Right ventricle myocardium superior (tissue), 1 donor: Measurements from ENCODE around the gene RPL13A. TPM values are rescaled to one million over a fixed set of nuclear protein-coding genes. Genes with fewer than 3 reads are reported as not detected.

ENCODE experiments used
- ATAC-seq: fragments of 200-7000 bp; cut with Tn5 transposase; one replicate; pipeline ENCODE4 v1.9.1; 2020; ENCODE audit warnings: mild to moderate bottlenecking; ENCODE audit not compliant: poor library complexity
- DNase-seq: peaks from one replicate; pipeline ENCODE4 v3.0.0-alpha.2; 2020
- intact Hi-C: fragments of 100-400 bp; cut with DNase I; formaldehyde crosslinking; loops from one replicate; pipeline ENCODE4 v1.11.2; 2022
- total RNA-seq: library from RNA; stranded (reverse); fragmentation: NEBNext Ultra II Directional; extraction: Animal tissue kit (Norgen Biotek cat#: 25700); gene quantifications from one replicate; pipeline ENCODE4 v1.2.1, GENCODE V29; 2021
- donor health status: DM: no; HTN: yes; CAD: no; lungs with severe emphysema.

RPL13A gene
- total RNA-seq, 1 donor from 2014 or later, result 1,304 TPM

GRCh38 chr19:49474542-49474924 lies 12.9 kb upstream of the RPL13A start:
- intact Hi-C loops, result no loop called here
- ATAC-seq, result no peak

DNA sequence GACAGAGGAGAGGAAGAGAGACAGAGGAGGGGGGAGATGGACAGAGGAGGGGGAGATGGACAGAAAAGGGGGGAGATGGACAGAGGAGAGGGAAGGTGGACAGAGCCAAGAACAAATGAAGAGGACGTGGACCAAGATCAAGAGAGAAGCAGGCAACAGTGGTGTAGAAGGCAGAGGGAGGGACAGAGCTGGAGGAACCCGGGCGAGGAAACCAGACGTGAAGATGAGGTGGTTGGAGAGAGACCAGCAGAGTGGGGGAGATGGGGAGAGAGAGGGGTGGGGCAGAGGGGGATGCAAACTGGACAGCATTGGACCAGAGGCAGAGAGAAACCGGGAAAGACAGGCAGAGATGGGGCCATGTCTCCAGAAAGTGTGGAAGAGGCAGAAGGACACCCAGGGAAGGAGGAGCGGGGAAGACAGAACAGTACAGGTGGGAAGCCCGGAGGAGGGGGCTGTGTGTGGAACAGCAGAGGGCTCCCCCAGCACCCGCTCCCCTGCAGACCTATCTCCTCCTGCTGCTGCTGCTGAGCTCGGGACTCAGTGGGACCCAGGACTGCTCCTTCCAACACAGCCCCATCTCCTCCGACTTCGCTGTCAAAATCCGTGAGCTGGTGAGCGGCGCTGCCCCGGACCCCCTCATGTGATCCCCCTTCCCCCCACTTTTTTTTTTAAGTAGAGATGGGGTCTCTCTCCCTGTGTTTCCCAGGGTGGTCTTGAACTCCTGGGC lies 12.1 kb upstream of the RPL13A start:
- intact Hi-C loops, result no loop called here

More at GRCh38 chr19:49474542-49474924, 12.9 kb upstream of the RPL13A start:
- DNase-seq, result no peak

DNA sequence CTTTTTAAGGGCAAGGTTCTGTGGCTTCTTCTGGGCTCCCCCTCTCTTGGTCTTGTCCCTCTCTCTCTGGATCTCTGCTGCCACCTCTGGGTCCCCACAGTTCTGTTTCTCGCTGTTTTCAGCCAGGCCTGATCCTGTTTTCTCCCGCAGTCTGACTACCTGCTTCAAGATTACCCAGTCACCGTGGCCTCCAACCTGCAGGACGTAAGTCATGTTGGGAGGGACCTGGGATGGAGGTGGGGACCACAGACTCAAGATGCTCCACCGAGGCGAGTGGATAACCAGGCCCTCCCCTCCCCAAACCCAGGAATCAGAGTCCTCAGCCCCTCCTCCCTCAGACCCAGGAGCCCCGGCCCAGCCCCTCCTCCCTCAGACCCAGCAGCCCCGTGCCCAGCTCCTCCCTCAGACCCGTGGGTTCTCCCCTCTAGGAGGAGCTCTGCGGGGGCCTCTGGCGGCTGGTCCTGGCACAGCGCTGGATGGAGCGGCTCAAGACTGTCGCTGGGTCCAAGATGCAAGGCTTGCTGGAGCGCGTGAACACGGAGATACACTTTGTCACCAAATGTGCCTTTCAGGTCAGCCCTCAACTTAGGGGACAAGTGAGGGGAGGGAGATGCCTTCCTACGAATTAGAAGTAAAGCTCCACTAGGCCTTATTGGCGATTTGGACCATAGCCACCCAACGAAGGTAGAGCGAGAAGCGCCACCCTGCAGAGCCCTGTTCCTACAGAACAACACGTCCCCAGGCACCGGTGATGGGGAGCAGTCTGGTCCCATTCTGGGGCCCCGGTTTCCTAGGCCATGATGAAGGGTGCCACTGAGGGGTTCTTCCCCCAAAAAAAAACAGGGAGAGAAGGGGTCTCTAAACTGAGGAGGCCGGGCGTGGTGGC lies 11.2 kb upstream of the RPL13A start:
- DNase-seq (no peak), ATAC-seq (no peak)
- intact Hi-C loops, result no loop called here

More for the DNA sequence above, 12.1 kb upstream of the RPL13A start:
- DNase-seq (no peak), ATAC-seq (no peak)

GRCh38 chr19:49479975-49480628 lies 7.3 kb upstream of the RPL13A start:
- DNase-seq (no peak), ATAC-seq (no peak)
- intact Hi-C loops, result no loop called here

DNA sequence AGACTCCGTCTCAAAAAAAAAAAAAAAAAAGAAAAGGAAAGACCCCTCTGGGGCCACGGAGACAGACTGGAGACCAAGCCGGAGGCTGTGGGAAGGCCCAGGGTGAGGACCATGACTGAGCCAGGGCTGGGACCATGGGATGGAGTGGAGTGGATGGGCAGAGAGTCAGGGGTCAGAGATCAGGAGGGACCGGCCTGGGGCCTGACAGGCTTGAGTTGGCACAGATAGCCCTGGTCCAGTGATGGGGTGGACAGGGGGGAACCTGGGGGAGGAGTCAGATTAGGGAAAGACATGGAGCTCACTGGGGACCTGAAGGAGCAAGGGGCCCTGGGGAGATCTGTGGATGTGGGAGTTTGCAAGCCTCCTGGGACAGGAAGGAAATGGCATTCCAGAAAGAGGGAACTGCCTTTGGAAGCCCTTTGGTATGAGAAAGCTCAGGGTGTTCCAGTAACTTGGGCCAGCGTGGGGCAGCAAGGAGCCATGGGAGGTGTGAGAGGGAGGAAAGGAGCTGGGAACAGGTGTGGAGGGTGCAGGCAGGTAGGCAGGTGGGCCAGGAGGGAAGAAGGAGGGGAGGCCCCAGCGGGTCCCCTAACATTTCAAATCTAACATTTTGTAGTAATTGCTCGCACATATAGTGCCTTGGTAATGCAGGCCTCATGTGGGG lies 6.3 kb upstream of the RPL13A start:
- intact Hi-C loops, result no loop called here
- DNase-seq, result no peak
- ATAC-seq, result no peak

- DNase-seq (no peak), ATAC-seq (no peak)
- intact Hi-C loops, result no loop called here
Observed at GRCh38 chr19:49486232-49486631, 1.2 kb upstream of the RPL13A start.

DNA sequence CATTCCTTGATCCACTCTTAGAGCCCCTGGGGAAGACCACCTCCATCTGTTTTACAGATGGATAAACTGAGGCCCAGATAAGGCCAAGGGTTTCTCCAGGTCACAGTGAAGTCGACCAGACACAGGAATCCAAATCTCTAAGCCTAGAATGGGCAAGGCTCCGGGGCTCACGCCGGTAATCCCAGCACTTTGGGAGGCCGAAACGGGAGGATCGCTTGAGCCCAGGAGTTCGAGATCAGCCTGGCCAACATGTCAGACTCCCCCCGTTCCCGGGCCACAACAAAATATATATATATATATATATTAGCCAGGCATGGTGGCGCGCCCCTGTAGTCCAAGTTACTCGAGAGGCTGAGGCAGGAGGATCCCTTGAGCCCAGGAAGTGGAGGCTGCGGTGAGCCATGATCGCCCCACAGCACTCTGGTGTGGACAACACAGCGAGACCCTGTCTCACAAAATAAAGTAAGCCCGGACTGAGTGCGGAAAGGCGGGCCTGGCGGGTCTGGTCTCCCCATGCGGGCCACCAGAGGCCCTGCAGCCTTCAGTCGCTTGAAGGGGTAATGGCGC lies 615 bp upstream of the RPL13A start:
- ATAC-seq (no peak), DNase-seq (no peak)
- intact Hi-C loops, result no loop called here

DNA sequence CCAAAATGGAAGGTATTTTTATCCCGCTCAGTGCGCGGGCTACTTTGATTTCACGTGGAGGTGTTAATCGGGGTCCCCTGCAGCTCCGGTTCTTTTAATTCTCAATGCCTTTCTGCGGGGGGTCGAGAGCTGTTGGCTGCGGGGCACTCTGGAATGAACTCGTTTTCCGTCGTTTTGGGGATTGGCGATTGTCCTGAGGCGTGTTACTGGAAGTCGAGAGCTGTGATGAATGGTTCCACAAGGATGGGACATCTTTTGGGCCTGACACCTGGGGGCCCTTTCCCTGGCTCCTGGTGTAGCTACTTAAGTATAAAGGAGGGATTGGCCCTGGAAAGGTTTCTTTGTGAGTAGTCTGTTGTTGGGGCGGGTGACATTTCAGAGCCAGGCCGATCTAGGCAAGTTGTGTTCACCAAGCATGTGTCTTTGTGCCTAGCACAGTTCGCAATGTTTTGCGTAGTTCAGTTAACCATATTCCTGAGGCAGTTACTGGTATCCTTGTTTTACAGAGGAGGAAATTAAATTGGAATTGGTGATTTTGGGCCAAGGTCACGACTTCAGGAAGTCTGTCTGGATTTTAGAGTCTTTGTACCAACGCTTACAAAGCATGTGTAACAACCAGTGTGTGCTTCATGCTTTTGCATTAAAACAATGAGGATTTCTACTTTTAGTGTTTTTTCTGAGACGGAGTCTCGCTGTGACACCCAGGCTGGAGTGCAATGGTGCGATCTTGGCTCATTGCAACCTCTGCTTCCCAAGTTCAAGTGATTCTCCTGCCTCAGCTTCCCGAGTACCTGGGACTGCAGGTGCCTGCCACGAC lies 846 bp downstream of the RPL13A start:
- intact Hi-C loops, result no loop called here
- ATAC-seq (no peak), DNase-seq (no peak)

- DNase-seq (no peak), ATAC-seq (no peak)
- intact Hi-C loops, result no loop called here
Observed at GRCh38 chr19:49488863-49489537, 1.6 kb downstream of the RPL13A start.

DNA sequence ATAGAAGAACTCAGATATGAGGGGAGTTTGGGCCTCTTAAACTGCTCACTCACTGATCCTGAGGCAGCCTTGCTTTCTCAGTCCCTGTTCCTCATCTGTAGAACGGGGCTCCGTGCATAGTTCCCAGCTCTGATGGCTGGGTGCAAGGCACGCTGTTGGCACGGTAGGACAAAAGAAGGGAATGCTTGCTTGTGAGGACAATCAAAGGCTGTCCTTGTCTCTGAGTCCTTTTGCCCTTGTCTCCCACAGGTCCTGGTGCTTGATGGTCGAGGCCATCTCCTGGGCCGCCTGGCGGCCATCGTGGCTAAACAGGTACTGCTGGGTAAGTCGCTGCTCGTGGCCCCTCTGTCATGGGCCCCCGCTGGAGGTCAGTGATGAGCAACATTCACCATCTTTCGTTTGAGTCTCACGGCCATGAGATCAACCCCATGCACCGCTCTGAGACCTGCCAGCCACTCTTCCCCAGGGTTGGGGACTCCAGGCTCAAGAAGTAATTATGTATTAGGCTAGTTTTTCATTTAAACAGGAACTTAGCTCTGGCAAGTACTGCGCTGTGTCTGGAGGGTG lies 2.3 kb downstream of the RPL13A start:
- ATAC-seq (no peak), DNase-seq (no peak)
- intact Hi-C loops, result no loop called here

DNA sequence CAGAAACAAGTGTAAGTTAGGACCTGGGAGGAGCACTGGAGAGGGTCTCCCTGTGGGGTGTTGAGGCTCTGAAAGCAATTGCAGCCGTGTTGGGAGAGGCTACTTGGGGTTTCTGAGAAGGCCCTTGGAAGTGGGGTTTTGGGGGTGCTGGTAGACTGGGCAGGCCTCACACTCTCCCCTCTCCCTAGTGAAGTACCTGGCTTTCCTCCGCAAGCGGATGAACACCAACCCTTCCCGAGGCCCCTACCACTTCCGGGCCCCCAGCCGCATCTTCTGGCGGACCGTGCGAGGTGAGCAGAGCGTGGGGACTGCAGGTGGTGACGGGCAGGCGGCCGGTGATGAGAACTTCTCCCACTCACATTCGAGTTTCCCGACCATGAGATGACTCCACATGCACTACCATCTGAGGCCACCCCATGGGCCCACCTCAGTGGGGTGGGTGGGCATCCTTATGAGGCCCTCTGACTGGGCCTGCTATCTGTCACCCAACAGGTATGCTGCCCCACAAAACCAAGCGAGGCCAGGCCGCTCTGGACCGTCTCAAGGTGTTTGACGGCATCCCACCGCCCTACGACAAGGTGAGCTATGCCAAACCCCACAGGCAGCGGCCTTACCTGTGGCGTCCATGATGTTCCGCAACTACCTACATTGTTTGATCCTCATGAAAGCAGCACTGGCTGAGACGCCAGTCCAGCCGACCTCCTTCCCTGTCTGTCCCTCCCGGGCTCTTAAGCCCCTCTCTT lies 3.0 kb downstream of the RPL13A start:
- ATAC-seq, result no peak
- intact Hi-C loops, result no loop called here
- no peak for DNase-seq

- ATAC-seq, result no peak
- intact Hi-C loops, result no loop called here
- no peak for DNase-seq
Observed at GRCh38 chr19:49491030-49491803, 3.8 kb downstream of the RPL13A start.

- ATAC-seq (no peak), DNase-seq (no peak)
- intact Hi-C loops, result no loop called here
Observed at GRCh38 chr19:49491804-49492572, 4.6 kb downstream of the RPL13A start.

GRCh38 chr19:49492573-49493405 lies 5.4 kb downstream of the RPL13A start:
- intact Hi-C loops, result no loop called here
- DNase-seq, result no peak
- no peak for ATAC-seq
